ENCODE data around the gene SERPINB6. TPM values are rescaled to one million over a fixed set of nuclear protein-coding genes. Genes with fewer than 3 reads are reported as not detected.

The SERPINB6 gene
- total and polyA plus RNA-seq, 9 of the 15 experiments (the other 6 are each of a cell fraction or from before 2014, with no cell fraction given), result 86.6 to 211 (median 143) TPM

- TF ChIP-seq PRPF4 (IDR thresholded peaks at IDR 0.05; ENCODE audit: insufficient read depth, low read depth, low read length, poor library complexity, severe bottlenecking), result no peak
- TF ChIP-seq, protein P1, sequence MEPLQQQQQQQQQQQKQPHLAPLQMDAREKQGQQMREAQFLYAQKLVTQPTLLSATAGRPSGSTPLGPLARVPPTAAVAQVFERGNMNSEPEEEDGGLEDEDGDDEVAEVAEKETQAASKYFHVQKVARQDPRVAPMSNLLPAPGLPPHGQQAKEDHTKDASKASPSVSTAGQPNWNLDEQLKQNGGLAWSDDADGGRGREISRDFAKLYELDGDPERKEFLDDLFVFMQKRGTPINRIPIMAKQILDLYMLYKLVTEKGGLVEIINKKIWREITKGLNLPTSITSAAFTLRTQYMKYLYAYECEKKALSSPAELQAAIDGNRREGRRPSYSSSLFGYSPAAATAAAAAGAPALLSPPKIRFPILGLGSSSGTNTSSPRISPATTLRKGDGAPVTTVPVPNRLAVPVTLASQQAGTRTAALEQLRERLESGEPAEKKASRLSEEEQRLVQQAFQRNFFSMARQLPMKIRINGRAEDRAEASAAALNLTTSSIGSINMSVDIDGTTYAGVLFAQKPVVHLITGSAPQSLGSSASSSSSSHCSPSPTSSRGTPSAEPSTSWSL (CRISPR knock-in tag; IDR thresholded peaks at IDR 0.05; ENCODE audit: borderline replicate concordance), result no peak
- no peak for TF ChIP-seq HINFP (tag; conservative IDR thresholded peaks at IDR 0.05; ENCODE audit: low read depth)
- TF ChIP-seq NBN (IDR thresholded peaks at IDR 0.05; ENCODE audit: low read depth), result peak; percentile 96
- peak; percentile 49; the same call in 1 of the 2 replicates for TF ChIP-seq KLF1 (tag; IDR thresholded peaks at IDR 0.05)
- TF ChIP-seq FOXK1 (CRISPR knock-in tag; IDR thresholded peaks at IDR 0.05; ENCODE audit: borderline replicate concordance), result no peak; the same call in 1 of the 2 replicates
- TF ChIP-seq KLF6 (CRISPR knock-in tag; IDR thresholded peaks at IDR 0.05; ENCODE audit: borderline replicate concordance), result peak; percentile 14; the same call in 1 of the 2 replicates
- TF ChIP-seq, protein P2, sequence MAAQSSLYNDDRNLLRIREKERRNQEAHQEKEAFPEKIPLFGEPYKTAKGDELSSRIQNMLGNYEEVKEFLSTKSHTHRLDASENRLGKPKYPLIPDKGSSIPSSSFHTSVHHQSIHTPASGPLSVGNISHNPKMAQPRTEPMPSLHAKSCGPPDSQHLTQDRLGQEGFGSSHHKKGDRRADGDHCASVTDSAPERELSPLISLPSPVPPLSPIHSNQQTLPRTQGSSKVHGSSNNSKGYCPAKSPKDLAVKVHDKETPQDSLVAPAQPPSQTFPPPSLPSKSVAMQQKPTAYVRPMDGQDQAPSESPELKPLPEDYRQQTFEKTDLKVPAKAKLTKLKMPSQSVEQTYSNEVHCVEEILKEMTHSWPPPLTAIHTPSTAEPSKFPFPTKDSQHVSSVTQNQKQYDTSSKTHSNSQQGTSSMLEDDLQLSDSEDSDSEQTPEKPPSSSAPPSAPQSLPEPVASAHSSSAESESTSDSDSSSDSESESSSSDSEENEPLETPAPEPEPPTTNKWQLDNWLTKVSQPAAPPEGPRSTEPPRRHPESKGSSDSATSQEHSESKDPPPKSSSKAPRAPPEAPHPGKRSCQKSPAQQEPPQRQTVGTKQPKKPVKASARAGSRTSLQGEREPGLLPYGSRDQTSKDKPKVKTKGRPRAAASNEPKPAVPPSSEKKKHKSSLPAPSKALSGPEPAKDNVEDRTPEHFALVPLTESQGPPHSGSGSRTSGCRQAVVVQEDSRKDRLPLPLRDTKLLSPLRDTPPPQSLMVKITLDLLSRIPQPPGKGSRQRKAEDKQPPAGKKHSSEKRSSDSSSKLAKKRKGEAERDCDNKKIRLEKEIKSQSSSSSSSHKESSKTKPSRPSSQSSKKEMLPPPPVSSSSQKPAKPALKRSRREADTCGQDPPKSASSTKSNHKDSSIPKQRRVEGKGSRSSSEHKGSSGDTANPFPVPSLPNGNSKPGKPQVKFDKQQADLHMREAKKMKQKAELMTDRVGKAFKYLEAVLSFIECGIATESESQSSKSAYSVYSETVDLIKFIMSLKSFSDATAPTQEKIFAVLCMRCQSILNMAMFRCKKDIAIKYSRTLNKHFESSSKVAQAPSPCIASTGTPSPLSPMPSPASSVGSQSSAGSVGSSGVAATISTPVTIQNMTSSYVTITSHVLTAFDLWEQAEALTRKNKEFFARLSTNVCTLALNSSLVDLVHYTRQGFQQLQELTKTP (IDR thresholded peaks at IDR 0.05; ENCODE audit: low read depth in 1 of 2, partially characterized antibody in 2 of 2), result peak; percentile 10 to 80
- TF ChIP-seq SLC30A9 (CRISPR knock-in tag; IDR thresholded peaks at IDR 0.05), result no peak
- TF ChIP-seq MCM2 (IDR thresholded peaks at IDR 0.05; ENCODE audit: low read depth), result no peak
- TF ChIP-seq, protein P3, sequence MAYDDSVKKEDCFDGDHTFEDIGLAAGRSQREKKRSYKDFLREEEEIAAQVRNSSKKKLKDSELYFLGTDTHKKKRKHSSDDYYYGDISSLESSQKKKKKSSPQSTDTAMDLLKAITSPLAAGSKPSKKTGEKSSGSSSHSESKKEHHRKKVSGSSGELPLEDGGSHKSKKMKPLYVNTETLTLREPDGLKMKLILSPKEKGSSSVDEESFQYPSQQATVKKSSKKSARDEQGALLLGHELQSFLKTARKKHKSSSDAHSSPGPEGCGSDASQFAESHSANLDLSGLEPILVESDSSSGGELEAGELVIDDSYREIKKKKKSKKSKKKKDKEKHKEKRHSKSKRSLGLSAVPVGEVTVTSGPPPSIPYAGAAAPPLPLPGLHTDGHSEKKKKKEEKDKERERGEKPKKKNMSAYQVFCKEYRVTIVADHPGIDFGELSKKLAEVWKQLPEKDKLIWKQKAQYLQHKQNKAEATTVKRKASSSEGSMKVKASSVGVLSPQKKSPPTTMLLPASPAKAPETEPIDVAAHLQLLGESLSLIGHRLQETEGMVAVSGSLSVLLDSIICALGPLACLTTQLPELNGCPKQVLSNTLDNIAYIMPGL (CRISPR knock-in tag; IDR thresholded peaks at IDR 0.05), result no peak
- no peak for TF ChIP-seq ZNF23 (CRISPR knock-in tag; IDR thresholded peaks at IDR 0.05)
- TF ChIP-seq TRIM25 (IDR thresholded peaks at IDR 0.05; ENCODE audit: borderline replicate concordance), result no peak
- no peak for TF ChIP-seq ZNF696 (CRISPR knock-in tag; conservative IDR thresholded peaks at IDR 0.05)
- TF ChIP-seq POLR2G (IDR thresholded peaks at IDR 0.05; ENCODE audit: low read depth, low read length), result no peak; the same call in 1 of the 2 replicates
Measured at GRCh38 chr6:2989332-2990247, 18.2 kb upstream of the SERPINB6 start (continued).

Measured in K562 (cell line).